Tibial nerve (tissue), 4 donors: ENCODE results near the gene PLEKHO2. TPM values are rescaled to one million over a fixed set of nuclear protein-coding genes. Genes with fewer than 3 reads are reported as not detected.

Experiments
- DNase-seq, 2 donors: peaks; one replicate each; pipeline ENCODE4 v3.0.0-alpha.2; 2019; ENCODE audit warnings: low spot score in 2 of 2
- H3K27ac ChIP-seq, 4 donors: fragments of 200-600 bp; sonication (generic) in 3 of 4; one replicate each; pipeline ENCODE4 v1.5.1; 2017 to 2019; ENCODE audit warnings: mild to moderate bottlenecking in 1 of 4
- H3K27me3 ChIP-seq, 2 donors: fragments of 200-600 bp; sonication (generic) in 1 of 2; one replicate each; pipeline versions ENCODE4 v1.5.1 to v1.6.0; 2017 to 2019
- H3K36me3 ChIP-seq, 3 donors: fragments of 200-600 bp; sonication (generic); one replicate each; pipeline ENCODE4 v1.5.1; 2018 to 2019
- H3K4me1 ChIP-seq, 4 donors: fragments of 200-600 bp; sonication (generic) in 3 of 4; one replicate each; pipeline ENCODE4 v1.5.1; 2017 to 2019
- H3K4me3 ChIP-seq, 4 donors: fragments of 200-600 bp; sonication (generic) in 3 of 4; one replicate each; pipeline ENCODE4 v1.5.1; 2017 to 2019; ENCODE audit warnings: mild to moderate bottlenecking in 1 of 4, moderate library complexity in 1 of 4
- H3K9me3 ChIP-seq, 4 donors: fragments of 200-600 bp; sonication (generic) in 3 of 4; one replicate each; pipeline ENCODE4 v1.5.1; 2017 to 2019
- EP300 ChIP-seq, 2 donors: sonication (generic); formaldehyde crosslinking; IDR thresholded peaks; one replicate each; pipeline ENCODE4 v1.6.1; 2017; ENCODE audit warnings: antibody characterized with exemption in 2 of 2, mild to moderate bottlenecking in 1 of 2
- POLR2A ChIP-seq, 2 donors: fragments of 450-650 bp; IDR thresholded peaks; one replicate each; pipeline ENCODE4 v1.6.1; 2017; ENCODE audit warnings: antibody characterized with exemption in 2 of 2, mild to moderate bottlenecking in 2 of 2, moderate library complexity in 2 of 2
- WGBS, 2 donors: methylation state at CpG; one replicate each; pipeline ENCODE4 v1.1.5; 2018; 5-methylcytosine and 5-hydroxymethylcytosine counted together
- total RNA-seq, 4 donors: library from RNA; depleted of rRNA; stranded (reverse); fragments of >200 nt; gene quantifications; one replicate each; pipeline ENCODE4 v1.1.0, GENCODE V29; 2016
- TF ChIP-seq, protein P1 (sequence below), 5 experiments: fragments of 200-600 bp in 3 of 5; fragments of 450-650 bp in 2 of 5; sonication (generic) in 3 of 5; IDR thresholded peaks; one replicate each; pipeline ENCODE4 v1.5.1; 2016 to 2019; ENCODE audit warnings: antibody characterized with exemption in 5 of 5, mild to moderate bottlenecking in 3 of 5, moderate library complexity in 2 of 5

Gene PLEKHO2
- total RNA-seq, 4 donors from 2014 or later, result 40.8 to 69.9 (median 60.2) TPM

DNA sequence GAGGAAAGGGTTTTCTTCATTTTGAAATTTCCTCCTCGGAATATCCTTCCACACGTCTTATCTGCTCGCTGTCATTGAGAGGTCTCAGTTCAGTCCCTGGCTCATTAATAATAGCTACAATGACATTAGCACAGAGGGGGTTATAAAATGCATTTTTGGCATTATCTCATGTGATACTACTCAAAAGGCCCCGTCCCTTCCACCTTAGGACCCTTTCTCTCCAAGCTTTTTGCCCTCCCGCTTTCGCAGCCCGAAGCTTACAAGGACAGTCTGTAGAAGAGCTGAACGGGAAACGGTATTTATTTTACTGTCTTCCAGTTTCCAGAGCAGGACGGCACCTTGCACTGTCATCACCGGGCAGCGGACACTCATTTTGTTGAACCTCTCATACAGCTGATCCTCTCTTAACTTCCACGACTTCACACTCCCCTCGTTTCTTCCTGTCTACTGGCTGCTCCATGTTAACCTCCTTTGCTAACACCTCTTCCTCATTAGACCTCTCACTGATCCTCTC, 5.6 kb upstream of the PLEKHO2 start:
- H3K4me1 ChIP-seq, result peaks cover 0 to 28% (median 8%) of the 10 kb centered on the region in 4 donors
- peak overlapping the region in 3 of 4 donors; percentile 62 to 74 (median 73) for H3K27ac ChIP-seq
- 20 to 29% methylated on average over 14 of the region's 14 CpGs for WGBS, 2 donors
- no peaks in the 10 kb centered on the region for H3K27me3 ChIP-seq
- no peak for TF ChIP-seq EP300 (IDR thresholded peaks at IDR 0.05)
- TF ChIP-seq, protein P1, sequence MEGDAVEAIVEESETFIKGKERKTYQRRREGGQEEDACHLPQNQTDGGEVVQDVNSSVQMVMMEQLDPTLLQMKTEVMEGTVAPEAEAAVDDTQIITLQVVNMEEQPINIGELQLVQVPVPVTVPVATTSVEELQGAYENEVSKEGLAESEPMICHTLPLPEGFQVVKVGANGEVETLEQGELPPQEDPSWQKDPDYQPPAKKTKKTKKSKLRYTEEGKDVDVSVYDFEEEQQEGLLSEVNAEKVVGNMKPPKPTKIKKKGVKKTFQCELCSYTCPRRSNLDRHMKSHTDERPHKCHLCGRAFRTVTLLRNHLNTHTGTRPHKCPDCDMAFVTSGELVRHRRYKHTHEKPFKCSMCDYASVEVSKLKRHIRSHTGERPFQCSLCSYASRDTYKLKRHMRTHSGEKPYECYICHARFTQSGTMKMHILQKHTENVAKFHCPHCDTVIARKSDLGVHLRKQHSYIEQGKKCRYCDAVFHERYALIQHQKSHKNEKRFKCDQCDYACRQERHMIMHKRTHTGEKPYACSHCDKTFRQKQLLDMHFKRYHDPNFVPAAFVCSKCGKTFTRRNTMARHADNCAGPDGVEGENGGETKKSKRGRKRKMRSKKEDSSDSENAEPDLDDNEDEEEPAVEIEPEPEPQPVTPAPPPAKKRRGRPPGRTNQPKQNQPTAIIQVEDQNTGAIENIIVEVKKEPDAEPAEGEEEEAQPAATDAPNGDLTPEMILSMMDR (IDR thresholded peaks at IDR 0.05), result peak in 1 of 5 experiments; percentile 0
- no peak for TF ChIP-seq POLR2A (IDR thresholded peaks at IDR 0.05)
- H3K4me3 ChIP-seq, result peak overlapping the region in 3 of 4 donors; percentile 4 to 14 (median 11)
- H3K9me3 ChIP-seq, result no peaks in the 10 kb centered on the region
- DNase-seq, result no peak
- H3K36me3 ChIP-seq, result no peaks in the 10 kb centered on the region

DNA sequence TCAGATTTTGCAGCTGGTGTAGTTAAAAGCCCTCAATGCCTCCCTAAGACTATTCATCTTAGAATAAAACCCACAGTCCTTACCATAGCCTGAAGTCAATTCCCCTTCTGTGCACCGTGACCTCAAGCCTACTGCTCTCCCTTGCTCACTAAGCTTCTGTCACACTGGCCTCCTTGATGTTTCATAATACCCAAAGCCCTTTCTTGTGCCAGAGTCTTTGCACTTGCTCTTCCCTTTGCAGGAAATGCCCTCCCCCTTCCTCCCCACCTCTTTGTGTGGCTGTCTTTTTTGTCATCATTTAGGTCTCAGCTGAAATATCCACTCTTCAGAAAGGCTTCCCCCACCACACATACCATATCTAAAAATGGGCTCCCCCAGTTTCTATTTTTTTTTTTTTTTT, 4.2 kb upstream of the PLEKHO2 start:
- Histone ChIP-seq H3K27ac (peak overlapping the region in 1 of 4 donors; percentile 17), H3K9me3 (no peaks in the 10 kb centered on the region), H3K4me3 (no peak overlapping the region), H3K36me3 (no peaks in the 10 kb centered on the region), H3K4me1 (peaks cover 0 to 28% (median 9%) of the 10 kb centered on the region in 4 donors), H3K27me3 (no peaks in the 10 kb centered on the region)
- no peak for DNase-seq
- WGBS, 2 donors, result 62 to 64% methylated on average over 1 of the region's 1 CpG
- TF ChIP-seq, protein P1 (IDR thresholded peaks at IDR 0.05), result no peak
- TF ChIP-seq POLR2A (IDR thresholded peaks at IDR 0.05) (no peak), EP300 (IDR thresholded peaks at IDR 0.05) (peak in 1 of 2 donors; percentile 53)

DNA sequence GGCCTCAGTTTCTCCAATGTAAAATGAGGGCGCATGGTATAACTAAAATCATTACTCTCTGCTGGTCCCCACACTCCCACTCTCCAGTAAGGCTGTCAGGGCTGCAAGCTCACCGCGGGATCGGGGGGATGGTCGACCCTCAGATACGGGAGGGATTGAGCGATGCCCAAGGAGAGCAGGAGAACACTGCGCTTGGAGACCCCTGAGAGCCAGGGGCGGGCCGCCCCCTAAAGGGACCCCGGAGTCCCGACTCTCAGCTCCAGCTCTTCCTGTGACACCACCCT, 713 bp upstream of the PLEKHO2 start:
- TF ChIP-seq, protein P1 (IDR thresholded peaks at IDR 0.05), result no peak
- TF ChIP-seq POLR2A (IDR thresholded peaks at IDR 0.05) (no peak), EP300 (IDR thresholded peaks at IDR 0.05) (no peak)
- H3K27ac ChIP-seq, result peak overlapping the region; percentile 86 to 99 (median 96)
- no peaks in the 10 kb centered on the region for H3K27me3 ChIP-seq
- H3K4me1 ChIP-seq, result peaks cover 0 to 43% (median 32%) of the 10 kb centered on the region in 4 donors
- DNase-seq, result no peak
- WGBS, 2 donors, result 0 to 2% methylated on average over 7 to 12 of the region's 12 CpGs
- no peaks in the 10 kb centered on the region for H3K9me3 ChIP-seq
- no peaks in the 10 kb centered on the region for H3K36me3 ChIP-seq
- H3K4me3 ChIP-seq, result peak overlapping the region; percentile 50 to 91 (median 81)

DNA sequence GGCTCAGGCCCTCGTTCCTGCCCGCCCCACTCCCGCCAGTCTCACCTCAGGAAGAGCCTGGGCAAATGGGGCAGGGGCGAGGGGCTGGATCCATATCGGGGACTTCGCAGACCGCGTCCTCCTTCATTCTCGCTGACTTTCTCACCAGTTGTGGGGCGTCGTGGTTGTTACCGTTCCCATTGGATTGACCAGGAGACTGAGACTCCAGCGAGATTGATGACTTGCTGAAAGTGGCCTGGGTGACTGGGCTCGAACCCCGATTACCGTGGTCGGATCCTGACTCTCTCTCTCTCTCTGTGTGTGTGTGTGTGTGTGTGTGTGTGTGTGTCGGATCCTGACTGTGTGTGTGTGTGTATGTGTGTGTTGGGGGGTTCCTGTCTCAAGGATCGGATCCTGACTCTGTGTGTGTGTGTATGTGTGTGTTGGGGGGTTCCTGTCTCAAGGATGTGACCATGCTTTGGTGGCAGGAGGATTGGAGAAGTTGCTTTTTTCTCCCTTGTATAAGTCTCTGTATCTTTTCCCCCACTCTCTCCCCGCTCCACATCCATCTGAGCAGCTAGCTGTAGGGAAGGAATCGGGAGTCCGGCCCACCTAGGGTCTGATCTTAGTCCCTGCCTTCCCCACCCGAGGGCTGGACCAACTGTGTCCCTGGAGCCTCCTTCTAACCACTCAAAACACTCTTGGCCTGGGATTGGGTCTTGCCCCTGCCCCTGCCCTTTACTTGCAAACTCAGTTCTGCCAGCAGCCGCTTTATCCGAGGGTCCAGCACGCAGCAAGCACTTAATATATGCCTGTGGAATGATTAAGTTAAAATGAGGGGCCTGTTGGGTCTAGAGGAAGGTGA, 603 bp downstream of the PLEKHO2 start:
- Histone ChIP-seq H3K4me1 (peaks cover 0 to 49% (median 40%) of the 10 kb centered on the region in 4 donors), H3K27ac (peak overlapping the region; percentile 80 to 99 (median 96)), H3K36me3 (no peaks in the 10 kb centered on the region), H3K27me3 (no peaks in the 10 kb centered on the region), H3K9me3 (no peaks in the 10 kb centered on the region), H3K4me3 (peak overlapping the region; percentile 78 to 99 (median 88))
- WGBS, 2 donors, result 1 to 3% methylated on average over 18 to 21 of the region's 26 CpGs
- peak in 1 of 2 donors; percentile 42 for DNase-seq
- TF ChIP-seq, protein P1 (IDR thresholded peaks at IDR 0.05), result no peak
- no peak for TF ChIP-seq POLR2A (IDR thresholded peaks at IDR 0.05)
- TF ChIP-seq EP300 (IDR thresholded peaks at IDR 0.05), result no peak

DNA sequence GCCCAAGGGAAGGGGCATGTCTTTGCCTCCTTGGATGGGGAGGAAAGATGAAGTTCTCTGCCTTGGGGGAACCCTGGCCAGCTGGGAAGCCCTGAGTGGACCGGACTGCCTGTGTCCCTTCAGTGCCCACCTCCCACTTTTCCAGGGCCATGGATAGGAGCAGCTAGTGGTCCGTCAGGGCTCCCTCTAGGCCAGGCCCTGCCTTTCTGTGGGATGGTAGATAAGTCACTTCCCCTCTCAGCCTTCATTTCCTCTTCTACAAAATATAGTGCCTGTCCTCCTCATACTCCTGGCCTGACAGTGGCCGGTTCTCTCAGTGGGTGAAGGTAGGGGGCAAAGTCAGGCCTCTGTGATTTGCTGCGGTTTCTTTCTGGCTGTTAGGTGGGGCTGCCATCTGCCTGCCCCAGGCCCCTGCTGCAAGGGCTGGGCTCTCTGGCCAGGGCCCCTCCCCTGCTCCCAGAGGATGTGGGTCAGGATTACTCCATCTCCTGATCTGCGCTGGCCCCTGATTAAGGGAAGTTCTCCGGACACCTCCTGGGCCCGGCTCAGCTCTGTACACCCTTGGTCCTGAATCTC, 1.4 kb downstream of the PLEKHO2 start:
- TF ChIP-seq, protein P1 (IDR thresholded peaks at IDR 0.05), result no peak
- TF ChIP-seq EP300 (IDR thresholded peaks at IDR 0.05), result peak in 1 of 2 donors; percentile 57
- peak in 1 of 2 donors; percentile 35 for TF ChIP-seq POLR2A (IDR thresholded peaks at IDR 0.05)
- H3K27ac ChIP-seq, result peak overlapping the region; percentile 80 to 99 (median 96)
- H3K36me3 ChIP-seq, result no peaks in the 10 kb centered on the region
- H3K4me1 ChIP-seq, result peaks cover 0 to 56% (median 48%) of the 10 kb centered on the region in 4 donors
- 5 to 10% methylated on average over 6 to 7 of the region's 7 CpGs for WGBS, 2 donors
- DNase-seq, result peak; percentile 64 to 75
- no peaks in the 10 kb centered on the region for H3K27me3 ChIP-seq
- peak overlapping the region; percentile 78 to 99 (median 88) for H3K4me3 ChIP-seq
- H3K9me3 ChIP-seq, result no peaks in the 10 kb centered on the region
